Measurements from ENCODE around the gene UFSP1.

DNA sequence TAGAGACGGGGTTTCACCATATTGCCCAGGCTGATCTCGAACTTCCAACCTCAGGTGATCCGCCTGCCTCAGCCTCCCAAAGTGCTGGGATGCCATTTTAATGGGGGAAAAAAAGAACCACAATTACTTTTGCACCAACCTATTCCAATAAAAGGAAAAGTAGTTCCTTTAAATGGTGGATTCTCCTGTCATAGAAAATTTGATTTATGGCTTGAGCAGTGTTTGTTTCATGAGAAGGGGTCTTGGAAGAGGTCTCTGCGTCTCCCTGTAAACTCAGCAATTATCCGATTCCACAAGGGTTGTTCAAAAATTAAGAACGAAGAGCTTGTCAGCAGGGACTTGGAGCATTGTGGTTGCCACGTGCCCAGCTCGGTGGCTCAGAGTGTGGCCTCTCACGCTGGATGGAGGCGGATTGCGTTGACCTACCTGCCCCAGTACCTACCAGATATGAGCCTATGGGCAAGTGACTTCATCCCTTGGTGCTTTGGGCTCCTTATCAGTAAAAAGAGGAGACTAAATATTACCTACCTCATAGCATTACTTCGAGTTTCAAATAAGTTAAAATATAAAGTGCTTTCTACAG is 25.2 kb downstream of the UFSP1 start:
- TF ChIP-seq ZNF274 (IDR thresholded peaks at IDR 0.05; ENCODE audit: low read depth, low read length) (no peak), SUZ12 (IDR thresholded peaks at IDR 0.05; ENCODE audit: extremely low read depth, insufficient read depth, insufficient read length) (no peak), YY1 (IDR thresholded peaks at IDR 0.05; ENCODE audit: insufficient read depth, insufficient read length) (no peak)

All from NT2/D1 (cell line).